GM21390 (cell line): ENCODE results near the gene ZNF839.
"Not testable (repeated sequence)": the region's sequence is repeated elsewhere in the genome, so short reads cannot be mapped to it uniquely, and the experiment has no call there.

Experiments used
- ATAC-seq: cut with Tn5 transposase; IDR thresholded peaks from one replicate; pipeline ENCODE4 v1.9.1; 2021; ENCODE audit not compliant: unreplicated experiment

The ZNF839 gene

GRCh38 chr14:102333795-102334705 lies 14.5 kb downstream of the ZNF839 start:
- no peak for ATAC-seq

- no peak for ATAC-seq
Measured at GRCh38 chr14:102335163-102335562, 15.6 kb downstream of the ZNF839 start.

GRCh38 chr14:102338724-102339123 lies 19.2 kb downstream of the ZNF839 start:
- ATAC-seq, result no peak

GRCh38 chr14:102341566-102341965 lies 22.0 kb downstream of the ZNF839 start:
- ATAC-seq, result no peak

GRCh38 chr14:102342238-102342637 lies 22.7 kb downstream of the ZNF839 start:
- no peak for ATAC-seq

- ATAC-seq, result no peak
Measured at GRCh38 chr14:102344084-102344483, 24.5 kb downstream of the ZNF839 start.

GRCh38 chr14:102344485-102344884 lies 24.9 kb downstream of the ZNF839 start:
- no peak for ATAC-seq

- no peak for ATAC-seq
Measured at GRCh38 chr14:102345232-102345631, 25.7 kb downstream of the ZNF839 start.

GRCh38 chr14:102346645-102347044 lies 27.1 kb downstream of the ZNF839 start:
- no peak for ATAC-seq

- no peak for ATAC-seq
Measured at GRCh38 chr14:102348376-102348775, 28.8 kb downstream of the ZNF839 start.

- no peak for ATAC-seq
Measured at GRCh38 chr14:102351023-102351422, 31.5 kb downstream of the ZNF839 start.

- not testable (repeated sequence) for ATAC-seq
Measured at GRCh38 chr14:102351593-102351992, 32.0 kb downstream of the ZNF839 start.

- ATAC-seq, result no peak
Measured at GRCh38 chr14:102352213-102352612, 32.7 kb downstream of the ZNF839 start.

GRCh38 chr14:102353126-102353619 lies 33.6 kb downstream of the ZNF839 start:
- ATAC-seq, result no peak

GRCh38 chr14:102356280-102356679 lies 36.7 kb downstream of the ZNF839 start:
- no peak for ATAC-seq

- no peak for ATAC-seq
Measured at GRCh38 chr14:102359341-102359740, 39.8 kb downstream of the ZNF839 start.

- ATAC-seq, result no peak
Measured at GRCh38 chr14:102360388-102360787, 40.8 kb downstream of the ZNF839 start.

- peak; percentile 33 for ATAC-seq
Measured at GRCh38 chr14:102362084-102362483, 42.5 kb downstream of the ZNF839 start.

- peak; percentile 90 for ATAC-seq
Measured at GRCh38 chr14:102362545-102363181, 43.1 kb downstream of the ZNF839 start, which contains the start of the genes CINP and TECPR2. TSS of gene CINP (minus strand) at chr14:102362890. CDS start at chr14:102362851, 39 bp downstream. TSS of gene TECPR2 (plus strand) at chr14:102362941. CDS start at chr14:102376722, 13,781 bp downstream.

GRCh38 chr14:102363182-102363943 lies 43.8 kb downstream of the ZNF839 start:
- peak; percentile 30 for ATAC-seq

- no peak for ATAC-seq
Measured at GRCh38 chr14:102370305-102370809, 50.8 kb downstream of the ZNF839 start.
